K562 (cell line): ENCODE results near the gene PTCH1. TPM values are rescaled to one million over a fixed set of nuclear protein-coding genes. Genes with fewer than 3 reads are reported as not detected.

Source experiments
- BRCA1 ChIP-seq, 2 experiments: fragments of 450-650 bp in 1 of 2; sonication (generic) in 1 of 2; formaldehyde crosslinking in 1 of 2; IDR thresholded peaks; 2 replicates each; pipeline versions ENCODE4 v1.5.0 to v1.6.1; 2017 to 2020; ENCODE audit warnings: mild to moderate bottlenecking in 1 of 2, missing genetic modification reagents in 1 of 2
- CHCHD3 ChIP-seq: fragments of 250-450 bp; sonication (Bioruptor Pico); IDR thresholded peaks from 2 replicates; pipeline ENCODE4 v2.1.2; 2022; ENCODE audit warnings: mild to moderate bottlenecking
- CHD7 ChIP-seq: fragments of 200-600 bp; sonication (generic); IDR thresholded peaks from one replicate; pipeline ENCODE4 v1.6.1; 2012; ENCODE audit warnings: mild to moderate bottlenecking, low read depth, low read length, inconsistent platforms
- ELF1 ChIP-seq: fragments of 200-800 bp; sonication (Bioruptor generic); IDR thresholded peaks from 2 replicates; pipeline ENCODE4 v1.6.1; 2016; ENCODE audit warnings: missing genetic modification characterization, missing compliant biosample characterization
- GTF2F1 ChIP-seq: IDR thresholded peaks from 2 replicates; pipeline ENCODE4 v1.6.1; 2011; ENCODE audit warnings: low read depth, low read length, improper control_type of control experiment
- NR4A1 ChIP-seq, 2 experiments: fragments of 250-450 bp in 1 of 2; fragments of 450-650 bp in 1 of 2; sonication (Bioruptor Pico) in 1 of 2; IDR thresholded peaks; 2 replicates each; pipeline versions ENCODE4 v1.4.0 to v1.6.1; 2016 to 2020; ENCODE audit warnings: mild to moderate bottlenecking in 2 of 2, missing compliant biosample characterization in 1 of 2, missing genetic modification characterization in 1 of 2, moderate library complexity in 1 of 2
- SMAD2 ChIP-seq: fragments of 150-350 bp; IDR thresholded peaks from 2 replicates; pipeline ENCODE4 v1.6.1; 2014; ENCODE audit warnings: low read depth, mild to moderate bottlenecking, low read length
- SMARCA4 ChIP-seq: fragments of 450-650 bp; IDR thresholded peaks from 2 replicates; pipeline ENCODE4 v1.6.1; 2016
- SREBF1 ChIP-seq: fragments of 150-350 bp; IDR thresholded peaks from 2 replicates; pipeline ENCODE4 v1.6.1; 2014; ENCODE audit warnings: antibody characterized with exemption, low read depth, low read length, borderline replicate concordance
- ZBTB1 ChIP-seq: sonication (generic); formaldehyde crosslinking; IDR thresholded peaks from 2 replicates; pipeline ENCODE4 v1.8.1; 2023; ENCODE audit warnings: missing genetic modification reagents, low read depth, mild to moderate bottlenecking, borderline replicate concordance
- ZKSCAN1 ChIP-seq: fragments of 150-350 bp; IDR thresholded peaks from 2 replicates; pipeline ENCODE4 v1.6.1; 2016; ENCODE audit warnings: low read depth, low read length
- ZNF445 ChIP-seq: fragments of 250-450 bp; sonication (Bioruptor Pico); IDR thresholded peaks from 2 replicates; pipeline ENCODE4 v1.4.0; 2020; ENCODE audit warnings: low read depth, mild to moderate bottlenecking, moderate library complexity
- polyA plus RNA-seq, 8 experiments: library from polyadenylated mRNA; depleted of rRNA in 4 of 8; stranded (reverse) in 5 of 8; unstranded in 3 of 8; fragments of >200 nt; fragmentation: Nextera tagmentation in 2 of 8; fragmentation: Illumina TruSeq in 1 of 8; extraction: Ambion mirVana in 2 of 8; extraction: Trizol in 1 of 8; gene quantifications; 2 replicates each; pipeline versions ENCODE4 v1.2.1 to v1.2.3, GENCODE V29; 2011 to 2014; ENCODE audit warnings: inconsistent platforms in 1 of 8, missing spikeins in 1 of 8
- total RNA-seq, 7 experiments: library from RNA; depleted of rRNA in 6 of 7; stranded (reverse); fragments of >200 nt in 6 of 7; fragmentation: Illumina TruSeq in 2 of 7; extraction: Trizol in 2 of 7; gene quantifications; 2 replicates each; pipeline versions ENCODE4 v1.2.1 to v1.2.3, GENCODE V29; 2011 to 2021; ENCODE audit warnings: low replicate concordance in 1 of 7
- TF ChIP-seq, protein P1 (sequence below): fragments of 250-450 bp; sonication (Bioruptor Pico); IDR thresholded peaks from 2 replicates; pipeline ENCODE4 v1.5.0; 2020; ENCODE audit warnings: mild to moderate bottlenecking

The PTCH1 gene
- total and polyA plus RNA-seq, 9 of the 15 experiments (the other 6 are each of a cell fraction or from before 2014, with no cell fraction given) = 0.70 to 9.9 (median 3.8) TPM

DNA sequence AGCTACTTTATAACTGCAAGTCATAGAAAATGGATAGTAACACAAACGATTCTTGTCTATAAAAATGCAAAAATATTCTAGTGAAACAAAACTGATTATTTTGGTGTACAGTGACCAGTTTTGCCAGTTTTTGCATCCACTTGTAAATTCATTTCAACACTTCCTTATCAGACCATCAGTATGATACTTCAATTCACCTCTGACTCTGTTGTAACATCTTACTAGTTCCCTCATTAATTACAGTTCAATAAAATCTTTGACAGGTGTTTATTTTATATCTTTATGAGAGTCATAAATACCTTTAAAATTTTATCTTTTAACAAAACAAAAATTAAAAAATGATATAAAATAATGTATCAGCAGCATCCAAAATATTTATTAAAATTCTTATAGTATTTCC is 13.1 kb upstream of the PTCH1 start (continued):
- TF ChIP-seq CHD7 (no peak), NR4A1 (CRISPR knock-in tag; IDR thresholded peaks at IDR 0.05) (no peak), NR4A1 (tag; IDR thresholded peaks at IDR 0.05) (no peak), ELF1 (tag) (no peak), CHCHD3 (no peak), ZKSCAN1 (no peak), SMAD2 (no peak), ZBTB1 (CRISPR knock-in tag) (no peak), GTF2F1 (no peak), ZNF445 (CRISPR knock-in tag) (no peak), SMARCA4 (no peak), SREBF1 (no peak), BRCA1 (IDR thresholded peaks at IDR 0.05) (no peak), BRCA1 (CRISPR knock-in tag; IDR thresholded peaks at IDR 0.05) (no peak)
- TF ChIP-seq, protein P1, sequence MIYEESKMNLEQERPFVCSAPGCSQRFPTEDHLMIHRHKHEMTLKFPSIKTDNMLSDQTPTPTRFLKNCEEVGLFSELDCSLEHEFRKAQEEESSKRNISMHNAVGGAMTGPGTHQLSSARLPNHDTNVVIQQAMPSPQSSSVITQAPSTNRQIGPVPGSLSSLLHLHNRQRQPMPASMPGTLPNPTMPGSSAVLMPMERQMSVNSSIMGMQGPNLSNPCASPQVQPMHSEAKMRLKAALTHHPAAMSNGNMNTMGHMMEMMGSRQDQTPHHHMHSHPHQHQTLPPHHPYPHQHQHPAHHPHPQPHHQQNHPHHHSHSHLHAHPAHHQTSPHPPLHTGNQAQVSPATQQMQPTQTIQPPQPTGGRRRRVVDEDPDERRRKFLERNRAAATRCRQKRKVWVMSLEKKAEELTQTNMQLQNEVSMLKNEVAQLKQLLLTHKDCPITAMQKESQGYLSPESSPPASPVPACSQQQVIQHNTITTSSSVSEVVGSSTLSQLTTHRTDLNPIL (CRISPR knock-in tag) = no peak
